ENCODE results near the gene KCTD2. TPM values are rescaled to one million over a fixed set of nuclear protein-coding genes. Genes with fewer than 3 reads are reported as not detected.
"Not testable (repeated sequence)": the region's sequence is repeated elsewhere in the genome, so short reads cannot be mapped to it uniquely, and the experiment has no call there.

The KCTD2 gene
- total RNA-seq, 4 donors from 2014 or later: 29.4 to 51.1 (median 41.8) TPM

DNA sequence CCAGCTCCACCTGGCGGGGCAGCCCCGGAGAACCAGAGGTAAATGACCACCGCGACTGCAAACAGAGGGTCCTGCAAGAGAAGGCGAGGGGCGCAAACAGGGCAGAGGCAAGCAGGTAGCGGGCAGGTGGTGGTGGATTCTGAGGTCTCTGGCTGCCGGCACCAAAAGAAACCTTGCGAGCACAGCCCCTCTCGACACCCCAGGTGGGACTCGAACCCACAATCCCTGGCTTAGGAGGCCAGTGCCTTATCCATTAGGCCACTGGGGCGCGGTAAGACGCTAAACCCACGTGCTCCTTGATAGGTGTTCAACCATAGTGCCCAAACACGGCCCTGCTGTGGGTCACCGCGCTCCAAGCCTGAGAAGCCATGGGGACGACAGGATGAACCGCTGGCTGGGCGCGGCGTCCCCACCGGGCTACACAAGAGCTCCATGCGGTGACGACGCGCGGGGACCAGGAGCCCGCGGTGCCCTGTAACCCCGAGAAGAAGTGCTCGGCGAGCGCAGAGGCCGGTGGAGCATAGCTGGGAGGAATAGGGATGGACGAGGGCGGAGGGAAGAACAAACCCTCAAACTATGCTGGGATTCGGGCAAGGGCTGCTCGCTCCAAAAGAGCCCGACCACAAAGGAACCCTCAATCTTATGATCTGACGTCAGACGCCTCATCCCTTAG lies 12.7 kb upstream of the KCTD2 start:
- H3K4me1 ChIP-seq: peaks cover 11 to 25% of the 10 kb centered on the region in 2 donors
- H3K36me3 ChIP-seq: peaks cover 0 to 14% of the 10 kb centered on the region in 2 donors
- in situ Hi-C loops (cut with MboI; ENCODE audit: low sequenced_read_pairs in 4 of 4): no loop called here
- H3K27ac ChIP-seq: peak overlapping the region; percentile 79 to 88 (median 85)
- H3K4me3 ChIP-seq: peak overlapping the region; percentile 68 to 81 (median 74)
- intact Hi-C loops (cut with DNase I; ENCODE audit: low total_unique reads): loop anchor here (1.0 kb wide), 1 partner anchor 22 kb away; the partner anchor contains the start of gene MRPL58
- H3K27me3 ChIP-seq: no peaks in the 10 kb centered on the region
- peak; percentile 58 to 77 for DNase-seq
- H3K9me3 ChIP-seq: no peaks in the 10 kb centered on the region
- peak; percentile 64 to 68 for ATAC-seq
- no peak for TF ChIP-seq POLR2A (IDR thresholded peaks at IDR 0.05)
- TF ChIP-seq, protein P1, sequence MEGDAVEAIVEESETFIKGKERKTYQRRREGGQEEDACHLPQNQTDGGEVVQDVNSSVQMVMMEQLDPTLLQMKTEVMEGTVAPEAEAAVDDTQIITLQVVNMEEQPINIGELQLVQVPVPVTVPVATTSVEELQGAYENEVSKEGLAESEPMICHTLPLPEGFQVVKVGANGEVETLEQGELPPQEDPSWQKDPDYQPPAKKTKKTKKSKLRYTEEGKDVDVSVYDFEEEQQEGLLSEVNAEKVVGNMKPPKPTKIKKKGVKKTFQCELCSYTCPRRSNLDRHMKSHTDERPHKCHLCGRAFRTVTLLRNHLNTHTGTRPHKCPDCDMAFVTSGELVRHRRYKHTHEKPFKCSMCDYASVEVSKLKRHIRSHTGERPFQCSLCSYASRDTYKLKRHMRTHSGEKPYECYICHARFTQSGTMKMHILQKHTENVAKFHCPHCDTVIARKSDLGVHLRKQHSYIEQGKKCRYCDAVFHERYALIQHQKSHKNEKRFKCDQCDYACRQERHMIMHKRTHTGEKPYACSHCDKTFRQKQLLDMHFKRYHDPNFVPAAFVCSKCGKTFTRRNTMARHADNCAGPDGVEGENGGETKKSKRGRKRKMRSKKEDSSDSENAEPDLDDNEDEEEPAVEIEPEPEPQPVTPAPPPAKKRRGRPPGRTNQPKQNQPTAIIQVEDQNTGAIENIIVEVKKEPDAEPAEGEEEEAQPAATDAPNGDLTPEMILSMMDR (IDR thresholded peaks at IDR 0.05 in 4 of 5, conservative IDR thresholded peaks at IDR 0.05 in 1 of 5): peak in 1 of 5 experiments; percentile 14

DNA sequence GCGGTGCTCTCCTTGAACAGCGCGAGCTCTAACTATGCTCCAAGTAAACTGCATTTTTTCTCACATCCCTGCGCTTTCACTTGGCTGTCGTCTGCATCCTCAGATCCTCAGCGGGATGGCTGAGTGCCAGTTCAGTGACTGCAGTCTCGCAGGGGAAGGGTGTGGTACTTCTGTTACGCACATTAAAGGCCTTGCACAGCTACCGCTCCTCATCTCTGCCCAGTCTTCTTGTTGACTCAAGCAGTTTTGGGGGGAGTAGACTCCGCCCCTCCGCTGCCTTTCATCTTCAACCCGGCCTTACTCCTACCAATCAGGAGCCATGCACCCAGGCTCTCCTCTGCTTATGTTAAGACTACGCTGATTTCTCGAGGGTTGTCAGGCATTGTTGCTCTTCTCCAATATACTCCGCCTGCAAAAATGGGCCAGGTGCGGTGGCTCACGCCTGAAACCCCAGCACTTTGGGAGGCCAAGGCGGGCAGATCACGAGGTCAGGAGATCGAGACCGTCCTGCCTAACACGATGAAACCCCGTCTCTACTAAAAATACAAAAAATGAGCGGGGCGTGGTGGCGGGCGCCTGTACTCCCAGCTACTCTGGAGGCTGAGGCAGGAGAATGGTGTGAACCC lies 10.3 kb upstream of the KCTD2 start:
- H3K9me3 ChIP-seq: no peaks in the 10 kb centered on the region
- in situ Hi-C loops (cut with MboI; ENCODE audit: low sequenced_read_pairs in 4 of 4): no loop called here
- intact Hi-C loops (cut with DNase I; ENCODE audit: low total_unique reads): no loop called here
- no peaks in the 10 kb centered on the region for H3K27me3 ChIP-seq
- no peak for TF ChIP-seq POLR2A (IDR thresholded peaks at IDR 0.05)
- TF ChIP-seq, protein P1 (IDR thresholded peaks at IDR 0.05 in 4 of 5, conservative IDR thresholded peaks at IDR 0.05 in 1 of 5): no peak
- H3K36me3 ChIP-seq: peaks cover 0 to 38% of the 10 kb centered on the region in 2 donors
- ATAC-seq (peak; percentile 35 to 46), DNase-seq (peak; percentile 66 to 84)
- peaks cover 11 to 25% of the 10 kb centered on the region in 2 donors for H3K4me1 ChIP-seq
- peak overlapping the region; percentile 79 to 88 (median 85) for H3K27ac ChIP-seq
- peak overlapping the region in 2 of 4 donors; percentile 1 to 16 for H3K4me3 ChIP-seq

DNA sequence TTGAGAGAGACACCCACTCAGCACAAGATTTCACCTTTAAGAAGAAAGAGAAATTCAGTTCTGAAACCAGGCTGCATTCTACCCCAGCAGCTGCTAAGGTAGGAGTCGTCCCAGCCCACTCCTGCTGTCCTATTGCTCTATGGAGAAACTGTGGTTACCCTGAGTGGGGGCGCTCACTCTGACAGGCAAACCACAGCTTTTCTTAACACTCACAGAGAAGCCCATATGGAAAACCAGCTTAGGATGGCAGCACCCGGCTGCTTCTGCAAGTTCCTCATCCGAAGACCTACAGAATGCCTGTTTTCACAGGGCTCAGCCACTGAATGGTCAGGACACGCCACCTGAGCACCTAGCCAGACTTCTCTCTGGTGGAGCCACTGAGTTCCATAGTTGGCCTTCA lies 7.8 kb upstream of the KCTD2 start:
- H3K27ac ChIP-seq: no peak overlapping the region
- in situ Hi-C loops (cut with MboI; ENCODE audit: low sequenced_read_pairs in 4 of 4) (no loop called here), intact Hi-C loops (cut with DNase I; ENCODE audit: low total_unique reads) (no loop called here)
- DNase-seq (no peak), ATAC-seq (no peak)
- H3K9me3 ChIP-seq: no peaks in the 10 kb centered on the region
- H3K4me3 ChIP-seq: no peak overlapping the region
- peaks cover 7 to 10% of the 10 kb centered on the region in 2 donors for H3K4me1 ChIP-seq
- H3K36me3 ChIP-seq: peaks cover 0 to 44% of the 10 kb centered on the region in 2 donors
- TF ChIP-seq, protein P1 (IDR thresholded peaks at IDR 0.05 in 4 of 5, conservative IDR thresholded peaks at IDR 0.05 in 1 of 5): no peak
- no peaks in the 10 kb centered on the region for H3K27me3 ChIP-seq

DNA sequence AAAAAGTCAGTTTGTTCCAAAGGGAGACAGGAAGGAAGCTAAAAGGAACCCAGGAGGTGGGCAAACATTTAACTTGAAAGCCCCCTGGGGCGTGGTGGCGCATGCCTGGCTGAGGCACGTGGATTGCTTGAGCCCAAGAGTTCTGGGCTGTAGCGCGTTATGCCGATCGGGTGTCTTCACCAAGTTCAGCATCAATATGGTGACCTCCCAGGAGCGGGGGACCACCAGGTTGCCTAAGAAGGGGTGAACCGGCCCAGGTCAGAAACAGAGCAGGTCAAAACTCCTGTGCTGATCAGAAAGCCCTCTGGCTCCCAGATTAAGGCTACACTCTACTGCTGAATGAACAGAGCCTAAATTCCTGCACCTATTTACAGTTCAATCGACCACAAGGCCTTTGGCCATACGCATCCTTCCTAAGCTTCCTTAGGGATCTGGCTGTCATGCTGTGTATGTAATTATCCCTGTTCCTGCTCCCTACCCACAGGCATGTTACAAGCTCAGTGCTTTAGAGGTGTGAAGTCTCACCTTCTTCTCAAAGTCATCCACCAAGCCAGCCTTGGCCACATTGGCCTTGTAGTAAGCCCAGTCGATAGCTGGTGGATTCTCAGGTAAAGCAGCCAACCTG lies 5.3 kb upstream of the KCTD2 start:
- Histone ChIP-seq H3K9me3 (no peaks in the 10 kb centered on the region), H3K4me3 (no peak overlapping the region), H3K4me1 (peaks cover 10 to 11% of the 10 kb centered on the region in 2 donors), H3K27me3 (no peaks in the 10 kb centered on the region), H3K36me3 (peaks cover 0 to 44% of the 10 kb centered on the region in 2 donors), H3K27ac (no peak overlapping the region)
- no peak for TF ChIP-seq POLR2A (IDR thresholded peaks at IDR 0.05)
- TF ChIP-seq, protein P1 (IDR thresholded peaks at IDR 0.05 in 4 of 5, conservative IDR thresholded peaks at IDR 0.05 in 1 of 5): no peak
- DNase-seq (no peak), ATAC-seq (no peak)
- intact Hi-C loops (cut with DNase I; ENCODE audit: low total_unique reads) (no loop called here), in situ Hi-C loops (cut with MboI; ENCODE audit: low sequenced_read_pairs in 4 of 4) (no loop called here)

DNA sequence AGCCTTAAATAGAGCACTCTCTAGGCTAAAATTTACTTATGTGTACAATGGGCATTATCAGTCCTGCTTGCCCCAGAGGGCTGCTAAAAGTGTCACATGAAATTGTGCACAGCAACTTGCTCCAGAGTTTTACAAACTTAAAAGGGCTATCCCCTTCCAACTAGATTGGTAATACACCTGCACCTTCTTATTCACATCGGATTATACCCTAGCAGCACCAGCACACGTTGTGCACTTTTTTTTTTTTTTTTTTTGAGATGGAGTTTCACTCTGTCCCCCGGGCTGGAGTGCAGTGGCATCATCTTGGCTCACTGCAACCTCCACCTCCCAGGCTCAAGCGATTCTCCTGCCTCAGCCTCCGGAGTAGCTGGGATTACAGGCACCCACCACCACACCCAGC lies 3.2 kb upstream of the KCTD2 start:
- ATAC-seq; H3K27me3 ChIP-seq; intact Hi-C loops (cut with DNase I; ENCODE audit: low total_unique reads); DNase-seq; H3K27ac ChIP-seq; H3K9me3 ChIP-seq; H3K4me3 ChIP-seq; in situ Hi-C loops (cut with MboI; ENCODE audit: low sequenced_read_pairs in 4 of 4): not testable (repeated sequence)
- Histone ChIP-seq H3K36me3 (peaks cover 0 to 36% of the 10 kb centered on the region in 2 donors), H3K4me1 (peaks cover 21 to 22% of the 10 kb centered on the region in 2 donors)
